ENCODE data around the gene CTNND1.

GRCh38 chr11:57788703-57789088 lies 27.1 kb downstream of the CTNND1 start:
- no peak for TF ChIP-seq CTCF (IDR thresholded peaks at IDR 0.05)
- no peak for TF ChIP-seq EZH2 (IDR thresholded peaks at IDR 0.05)
- no peak for TF ChIP-seq EZH2phosphoT487 (IDR thresholded peaks at IDR 0.05)
